Mucosa of descending colon (tissue), 3 donors: Measurements from ENCODE around the gene MYOCD. TPM values are rescaled to one million over a fixed set of nuclear protein-coding genes. Genes with fewer than 3 reads are reported as not detected.
"Not testable (repeated sequence)": the region's sequence is repeated elsewhere in the genome, so short reads cannot be mapped to it uniquely, and the experiment has no call there.

Experiments
- ATAC-seq: fragments of 200-7000 bp; cut with Tn5 transposase; one replicate; pipeline ENCODE4 v1.9.1; 2020; ENCODE audit warnings: mild to moderate bottlenecking, moderate library complexity
- DNase-seq, 3 donors: peaks; one replicate each; pipeline ENCODE4 v3.0.0-alpha.2; 2020
- H3K36me3 ChIP-seq: fragments of 200-600 bp; one replicate; pipeline ENCODE4 v1.8.0; 2021; ENCODE audit warnings: low read depth, mild to moderate bottlenecking
- H3K4me1 ChIP-seq: fragments of 200-600 bp; one replicate; pipeline ENCODE4 v1.8.0; 2021; ENCODE audit warnings: low read depth, mild to moderate bottlenecking
- H3K4me3 ChIP-seq: fragments of 200-600 bp; one replicate; pipeline ENCODE4 v1.8.0; 2021; ENCODE audit warnings: mild to moderate bottlenecking
- H3K9me3 ChIP-seq: fragments of 200-600 bp; one replicate; pipeline ENCODE4 v1.8.0; 2021; ENCODE audit warnings: mild to moderate bottlenecking
- intact Hi-C, 2 donors: fragments of 100-400 bp; cut with DNase I in 1 of 2; cut with micrococcal nuclease in 1 of 2; formaldehyde crosslinking; loops; one replicate each; pipeline versions ENCODE4 v1.11.0 to v1.11.1; 2022; cut with DNase I, micrococcal nuclease
- total RNA-seq, 3 donors: library from RNA; stranded (reverse); fragmentation: NEBNext Ultra II Directional in 2 of 3; extraction: Animal tissue kit (Norgen Biotek cat#: 25700) in 2 of 3; gene quantifications; one replicate each; pipeline versions ENCODE4 v1.2.1 to v1.2.4, GENCODE V29; 2021 to 2023
- TF ChIP-seq, protein P1 (sequence below): fragments of 200-600 bp; IDR thresholded peaks from one replicate; pipeline ENCODE4 v1.8.0; 2022; ENCODE audit warnings: antibody characterized with exemption, mild to moderate bottlenecking
- donor health status: DM: no; HTN: no; CAD: no; lungs with moderate emphysema.
- donor health status: DM: no; HTN: no; CAD: no.
- donor health status: DM: no; HTN: yes; CAD: no.

The MYOCD gene
- total RNA-seq, 3 donors from 2014 or later = 2.8 to 136 (median 9.4) TPM

DNA sequence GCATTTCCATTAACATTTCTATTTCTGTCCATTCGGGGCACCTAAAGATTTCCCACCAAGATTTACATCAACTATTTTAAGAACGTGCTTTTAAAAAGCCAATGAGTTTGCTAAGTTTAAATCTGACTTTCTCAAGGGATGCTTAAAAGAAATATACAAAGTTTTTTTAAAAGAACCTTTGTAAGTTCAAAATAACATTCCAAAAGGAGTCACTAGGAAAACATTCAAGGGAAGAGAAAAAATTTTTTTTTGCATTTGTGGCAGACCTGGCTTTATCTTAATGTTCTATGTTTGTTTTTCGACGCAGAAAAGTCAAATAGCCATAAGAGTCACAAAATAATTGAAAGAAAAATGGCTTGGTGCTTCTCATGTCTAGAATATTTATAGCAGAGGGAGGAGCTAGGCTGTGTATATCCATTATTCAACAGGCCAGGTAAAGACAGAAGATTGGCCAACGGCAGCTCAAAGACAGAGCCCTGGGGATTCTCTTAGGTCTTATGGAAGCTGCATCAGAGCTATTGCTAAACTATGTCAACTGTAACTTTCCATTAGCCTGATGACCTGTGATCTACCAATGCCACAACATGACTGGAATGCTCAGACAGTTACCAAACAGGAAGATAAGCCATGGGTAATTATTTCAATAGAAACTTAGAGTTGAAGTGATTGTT lies 37.8 kb upstream of the MYOCD start:
- ATAC-seq (no peak), DNase-seq (no peak)
- intact Hi-C loops = no loop called here
- H3K9me3 ChIP-seq = no peaks in the 10 kb centered on the region
- no peaks in the 10 kb centered on the region for H3K4me1 ChIP-seq
- no peak overlapping the region for H3K4me3 ChIP-seq
- no peaks in the 10 kb centered on the region for H3K36me3 ChIP-seq
- TF ChIP-seq, protein P1, sequence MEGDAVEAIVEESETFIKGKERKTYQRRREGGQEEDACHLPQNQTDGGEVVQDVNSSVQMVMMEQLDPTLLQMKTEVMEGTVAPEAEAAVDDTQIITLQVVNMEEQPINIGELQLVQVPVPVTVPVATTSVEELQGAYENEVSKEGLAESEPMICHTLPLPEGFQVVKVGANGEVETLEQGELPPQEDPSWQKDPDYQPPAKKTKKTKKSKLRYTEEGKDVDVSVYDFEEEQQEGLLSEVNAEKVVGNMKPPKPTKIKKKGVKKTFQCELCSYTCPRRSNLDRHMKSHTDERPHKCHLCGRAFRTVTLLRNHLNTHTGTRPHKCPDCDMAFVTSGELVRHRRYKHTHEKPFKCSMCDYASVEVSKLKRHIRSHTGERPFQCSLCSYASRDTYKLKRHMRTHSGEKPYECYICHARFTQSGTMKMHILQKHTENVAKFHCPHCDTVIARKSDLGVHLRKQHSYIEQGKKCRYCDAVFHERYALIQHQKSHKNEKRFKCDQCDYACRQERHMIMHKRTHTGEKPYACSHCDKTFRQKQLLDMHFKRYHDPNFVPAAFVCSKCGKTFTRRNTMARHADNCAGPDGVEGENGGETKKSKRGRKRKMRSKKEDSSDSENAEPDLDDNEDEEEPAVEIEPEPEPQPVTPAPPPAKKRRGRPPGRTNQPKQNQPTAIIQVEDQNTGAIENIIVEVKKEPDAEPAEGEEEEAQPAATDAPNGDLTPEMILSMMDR = no peak

DNA sequence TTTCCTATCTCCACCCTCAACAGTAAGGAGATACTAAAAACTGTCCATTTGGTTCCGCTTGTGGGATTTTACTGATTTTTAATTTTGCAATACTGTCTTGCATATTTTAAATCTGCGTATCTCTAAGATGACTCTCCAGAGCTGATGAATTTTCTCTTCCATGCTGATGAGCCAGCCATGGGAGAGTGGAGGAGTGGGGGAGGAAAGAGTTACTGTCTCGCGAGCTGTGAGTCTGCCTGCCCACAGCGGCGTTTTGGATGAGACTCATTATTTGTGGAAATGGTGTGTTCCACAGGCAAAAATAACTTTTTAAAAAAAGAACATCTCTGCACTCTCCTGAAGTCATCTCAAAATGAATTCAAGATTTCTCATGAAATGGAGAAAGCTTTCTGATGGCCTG lies 34.6 kb upstream of the MYOCD start:
- DNase-seq (no peak), ATAC-seq (no peak)
- no peaks in the 10 kb centered on the region for H3K4me1 ChIP-seq
- H3K9me3 ChIP-seq = no peaks in the 10 kb centered on the region
- H3K4me3 ChIP-seq = no peak overlapping the region
- intact Hi-C loops = no loop called here
- H3K36me3 ChIP-seq = no peaks in the 10 kb centered on the region
- TF ChIP-seq, protein P1 = no peak

DNA sequence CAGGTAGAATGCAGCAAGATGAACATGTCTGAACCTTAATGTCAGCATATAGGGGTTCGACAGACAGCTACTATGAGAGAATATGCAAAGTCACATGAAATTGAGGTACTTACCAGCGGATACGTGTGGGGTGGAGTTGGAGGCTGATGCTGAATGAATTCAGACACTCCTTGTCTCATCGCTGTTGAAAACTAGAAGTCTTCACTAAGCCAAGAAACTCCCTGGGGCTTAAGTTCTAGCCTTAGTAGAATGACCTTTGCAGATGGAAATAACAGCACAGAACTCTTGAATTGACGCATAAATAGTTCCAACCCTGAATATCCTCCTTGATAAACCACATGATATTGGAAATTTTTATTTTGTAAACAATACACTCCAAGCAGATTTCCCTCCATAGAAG lies 32.9 kb upstream of the MYOCD start:
- TF ChIP-seq, protein P1 = no peak
- DNase-seq (no peak), ATAC-seq (no peak)
- Histone ChIP-seq H3K9me3 (no peaks in the 10 kb centered on the region), H3K4me1 (no peaks in the 10 kb centered on the region), H3K36me3 (no peaks in the 10 kb centered on the region), H3K4me3 (no peak overlapping the region)
- intact Hi-C loops = no loop called here

DNA sequence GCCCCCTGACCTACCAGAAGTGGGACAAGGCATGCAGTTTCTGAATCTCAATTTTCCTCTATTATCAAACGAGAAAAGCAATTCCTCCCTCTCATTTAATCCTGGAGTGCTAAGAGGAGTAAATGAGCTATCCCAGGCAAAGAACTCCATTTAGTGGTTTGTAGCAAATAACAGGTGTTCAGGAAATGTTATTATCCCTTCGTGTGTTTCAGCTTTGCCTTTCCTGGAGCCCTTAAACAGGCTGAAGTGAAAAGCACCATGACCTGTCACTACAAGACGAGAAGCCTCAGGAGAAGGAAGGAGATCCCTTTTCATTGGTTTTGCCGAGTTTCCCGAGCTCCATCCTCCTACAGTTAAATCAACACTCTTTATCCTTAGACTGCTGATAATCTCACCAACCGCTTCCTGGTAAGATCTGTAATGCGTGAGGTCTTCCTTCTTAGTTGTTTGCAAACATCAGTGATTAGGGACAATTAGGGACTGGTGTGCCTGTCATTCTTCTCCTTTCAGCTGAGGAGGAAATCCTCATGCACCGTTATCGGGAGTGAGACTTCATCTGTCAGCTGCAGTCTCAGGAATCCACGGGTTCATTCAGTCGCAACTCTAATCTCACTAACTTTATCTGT lies 30.8 kb upstream of the MYOCD start:
- intact Hi-C loops = no loop called here

DNA sequence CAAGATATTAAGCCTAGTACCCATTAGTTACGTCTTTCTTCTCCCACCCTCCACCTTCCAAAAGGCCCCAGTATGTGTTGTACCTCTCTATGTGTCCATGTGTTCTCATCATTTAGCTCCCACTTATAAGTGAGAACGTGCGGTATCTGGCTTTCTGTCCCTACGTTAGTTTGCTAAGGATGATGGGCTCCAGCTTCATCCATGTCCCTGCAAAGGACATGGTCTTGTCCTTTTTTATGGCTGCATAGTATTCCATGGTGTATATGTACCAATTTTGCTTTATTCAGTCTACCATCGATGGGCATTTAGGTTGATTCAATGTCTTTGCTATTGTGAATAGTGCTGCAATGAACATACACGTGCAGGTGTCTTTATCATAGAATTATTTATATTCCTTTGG lies 29.7 kb upstream of the MYOCD start:
- DNase-seq, H3K4me1 ChIP-seq, H3K9me3 ChIP-seq, ATAC-seq, H3K4me3 ChIP-seq, H3K36me3 ChIP-seq, intact Hi-C loops: not testable (repeated sequence)

More for the DNA sequence above, 30.8 kb upstream of the MYOCD start:
- H3K4me1 ChIP-seq = no peaks in the 10 kb centered on the region
- DNase-seq (no peak), ATAC-seq (no peak)
- H3K9me3 ChIP-seq = no peaks in the 10 kb centered on the region
- H3K36me3 ChIP-seq = no peaks in the 10 kb centered on the region
- H3K4me3 ChIP-seq = no peak overlapping the region
- TF ChIP-seq, protein P1 = no peak

DNA sequence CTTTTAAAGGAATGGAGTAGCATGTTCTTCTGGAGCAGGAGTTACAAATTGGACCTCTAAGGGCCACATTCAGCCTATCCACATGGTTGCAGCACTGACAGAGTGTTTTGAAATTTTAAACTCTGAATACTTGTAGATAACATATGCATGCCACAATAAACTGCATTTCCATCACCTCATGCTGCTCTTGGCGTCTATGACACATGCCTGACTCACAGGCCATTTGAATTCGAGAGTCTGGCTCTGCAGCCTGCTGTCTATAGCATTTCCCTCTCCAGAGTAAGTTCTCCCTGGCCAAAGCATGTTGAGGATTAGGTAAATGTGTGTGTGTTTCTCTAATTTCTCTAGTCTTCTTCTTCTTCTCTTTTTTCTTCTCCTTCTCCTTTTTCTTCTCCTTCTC lies 28.7 kb upstream of the MYOCD start:
- H3K4me1 ChIP-seq = no peaks in the 10 kb centered on the region
- DNase-seq (no peak), ATAC-seq (no peak)
- no peaks in the 10 kb centered on the region for H3K9me3 ChIP-seq
- intact Hi-C loops = no loop called here
- H3K36me3 ChIP-seq = no peaks in the 10 kb centered on the region
- TF ChIP-seq, protein P1 = no peak
- H3K4me3 ChIP-seq = no peak overlapping the region
